NB4 (cell line): ENCODE data around the gene GRM5.

Experiments used
- MYC ChIP-seq: IDR thresholded peaks from 2 replicates; pipeline ENCODE4 v1.6.1; 2011; ENCODE audit warnings: low read depth, low read length
- POLR2A ChIP-seq: IDR thresholded peaks from 2 replicates; pipeline ENCODE4 v1.6.1; 2011; ENCODE audit warnings: mild to moderate bottlenecking; ENCODE audit not compliant: insufficient read length; ENCODE audit errors: extremely low read depth
- TF ChIP-seq, protein P1 (sequence below): IDR thresholded peaks from one replicate; pipeline ENCODE4 v1.5.1; 2012; ENCODE audit warnings: low read depth, low read length

DNA sequence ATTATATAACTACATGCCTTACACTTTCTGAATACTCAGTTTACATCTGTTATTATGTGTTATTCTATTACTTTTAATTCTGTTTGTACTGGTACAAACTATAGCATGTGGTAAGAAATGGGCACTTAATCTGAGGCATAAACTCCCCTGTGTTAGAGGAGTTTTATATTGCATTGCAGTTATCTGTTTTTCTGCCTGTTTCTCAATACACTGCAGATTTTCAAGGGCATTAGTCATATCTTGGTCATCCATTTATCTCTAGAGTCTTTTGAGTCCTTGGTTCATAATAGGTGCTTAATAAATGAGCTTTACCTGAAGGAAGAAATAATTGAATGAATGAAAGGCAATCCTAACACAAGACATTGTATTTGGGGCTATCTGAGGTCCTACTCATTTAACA lies 545.4 kb downstream of the GRM5 start:
- TF ChIP-seq MYC (no peak), POLR2A (no peak)
- TF ChIP-seq, protein P1, sequence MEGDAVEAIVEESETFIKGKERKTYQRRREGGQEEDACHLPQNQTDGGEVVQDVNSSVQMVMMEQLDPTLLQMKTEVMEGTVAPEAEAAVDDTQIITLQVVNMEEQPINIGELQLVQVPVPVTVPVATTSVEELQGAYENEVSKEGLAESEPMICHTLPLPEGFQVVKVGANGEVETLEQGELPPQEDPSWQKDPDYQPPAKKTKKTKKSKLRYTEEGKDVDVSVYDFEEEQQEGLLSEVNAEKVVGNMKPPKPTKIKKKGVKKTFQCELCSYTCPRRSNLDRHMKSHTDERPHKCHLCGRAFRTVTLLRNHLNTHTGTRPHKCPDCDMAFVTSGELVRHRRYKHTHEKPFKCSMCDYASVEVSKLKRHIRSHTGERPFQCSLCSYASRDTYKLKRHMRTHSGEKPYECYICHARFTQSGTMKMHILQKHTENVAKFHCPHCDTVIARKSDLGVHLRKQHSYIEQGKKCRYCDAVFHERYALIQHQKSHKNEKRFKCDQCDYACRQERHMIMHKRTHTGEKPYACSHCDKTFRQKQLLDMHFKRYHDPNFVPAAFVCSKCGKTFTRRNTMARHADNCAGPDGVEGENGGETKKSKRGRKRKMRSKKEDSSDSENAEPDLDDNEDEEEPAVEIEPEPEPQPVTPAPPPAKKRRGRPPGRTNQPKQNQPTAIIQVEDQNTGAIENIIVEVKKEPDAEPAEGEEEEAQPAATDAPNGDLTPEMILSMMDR, result no peak
